Measurements from ENCODE around the gene FUT1.
A peak's percentile ranks its signal among the peaks of the same experiment; 100 is the strongest.
"Not testable (repeated sequence)": the region's sequence is repeated elsewhere in the genome, so short reads cannot be mapped to it uniquely, and the experiment has no call there.

FUT1 gene

GRCh38 chr19:48770734-48771472 is 18.5 kb upstream of the FUT1 start:
- no peak for DNase-seq (ENCODE audit: low read depth, low spot score)
- H3K4me3 ChIP-seq (ENCODE audit: low read length): no peak overlapping the region

- no peak for DNase-seq (ENCODE audit: low read depth, low spot score)
- H3K4me3 ChIP-seq (ENCODE audit: low read length): no peak overlapping the region
Measured at GRCh38 chr19:48770266-48770665, 17.8 kb upstream of the FUT1 start.

GRCh38 chr19:48768994-48769713 is 16.7 kb upstream of the FUT1 start:
- no peak for DNase-seq (ENCODE audit: low read depth, low spot score)
- no peak overlapping the region for H3K4me3 ChIP-seq (ENCODE audit: low read length)

- not testable (repeated sequence) for H3K4me3 ChIP-seq (ENCODE audit: low read length); DNase-seq (ENCODE audit: low read depth, low spot score)
Measured at GRCh38 chr19:48768171-48768753, 15.8 kb upstream of the FUT1 start.

GRCh38 chr19:48765816-48766215 is 13.4 kb upstream of the FUT1 start:
- not testable (repeated sequence) for DNase-seq (ENCODE audit: low read depth, low spot score); H3K4me3 ChIP-seq (ENCODE audit: low read length)

GRCh38 chr19:48760504-48761205 is 8.2 kb upstream of the FUT1 start:
- no peak for DNase-seq (ENCODE audit: low read depth, low spot score)
- H3K4me3 ChIP-seq (ENCODE audit: low read length): no peak overlapping the region

GRCh38 chr19:48757741-48758144 is 5.3 kb upstream of the FUT1 start:
- DNase-seq (ENCODE audit: low read depth, low spot score): no peak
- H3K4me3 ChIP-seq (ENCODE audit: low read length): no peak overlapping the region

GRCh38 chr19:48757089-48757675 is 4.7 kb upstream of the FUT1 start:
- no peak overlapping the region for H3K4me3 ChIP-seq (ENCODE audit: low read length)
- DNase-seq (ENCODE audit: low read depth, low spot score): no peak

- DNase-seq (ENCODE audit: low read depth, low spot score): no peak
Measured at GRCh38 chr19:48756686-48757085, 4.2 kb upstream of the FUT1 start.

GRCh38 chr19:48756212-48756611 is 3.8 kb upstream of the FUT1 start:
- no peak overlapping the region for H3K4me3 ChIP-seq (ENCODE audit: low read length)
- DNase-seq (ENCODE audit: low read depth, low spot score): no peak

More at GRCh38 chr19:48756686-48757085, 4.2 kb upstream of the FUT1 start:
- H3K4me3 ChIP-seq (ENCODE audit: low read length): no peak overlapping the region

GRCh38 chr19:48755787-48756186 is 3.3 kb upstream of the FUT1 start:
- no peak for DNase-seq (ENCODE audit: low read depth, low spot score)
- no peak overlapping the region for H3K4me3 ChIP-seq (ENCODE audit: low read length)

GRCh38 chr19:48755084-48755641 is 2.7 kb upstream of the FUT1 start, which contains the start of gene FGF21:
TSS of gene FGF21 (plus strand) at chr19:48755524. CDS start at chr19:48756237, 713 bp downstream.
- H3K4me3 ChIP-seq (ENCODE audit: low read length): no peak within 1 kb of the TSS
- peak; percentile 44 for DNase-seq (ENCODE audit: low read depth, low spot score)

GRCh38 chr19:48751845-48752495 is 471 bp downstream of the FUT1 start:
- no peak for DNase-seq (ENCODE audit: low read depth, low spot score)
- H3K4me3 ChIP-seq (ENCODE audit: low read length): no peak overlapping the region

GRCh38 chr19:48750771-48751504 is 1.5 kb downstream of the FUT1 start:
- H3K4me3 ChIP-seq (ENCODE audit: low read length): no peak overlapping the region
- no peak for DNase-seq (ENCODE audit: low read depth, low spot score)

GRCh38 chr19:48750351-48750750 is 2.1 kb downstream of the FUT1 start:
- no peak for DNase-seq (ENCODE audit: low read depth, low spot score)
- no peak overlapping the region for H3K4me3 ChIP-seq (ENCODE audit: low read length)

GRCh38 chr19:48749571-48750198 is 2.8 kb downstream of the FUT1 start:
- H3K4me3 ChIP-seq (ENCODE audit: low read length): no peak overlapping the region
- no peak for DNase-seq (ENCODE audit: low read depth, low spot score)
